ENCODE data around the gene GABRD. TPM values are rescaled to one million over a fixed set of nuclear protein-coding genes. Genes with fewer than 3 reads are reported as not detected.

The GABRD gene
- total RNA-seq, 3 donors from 2014 or later (not counting 1 experiment from before 2014, with no cell fraction given), result 0.19 to 0.33 TPM; not detected in 1

DNA sequence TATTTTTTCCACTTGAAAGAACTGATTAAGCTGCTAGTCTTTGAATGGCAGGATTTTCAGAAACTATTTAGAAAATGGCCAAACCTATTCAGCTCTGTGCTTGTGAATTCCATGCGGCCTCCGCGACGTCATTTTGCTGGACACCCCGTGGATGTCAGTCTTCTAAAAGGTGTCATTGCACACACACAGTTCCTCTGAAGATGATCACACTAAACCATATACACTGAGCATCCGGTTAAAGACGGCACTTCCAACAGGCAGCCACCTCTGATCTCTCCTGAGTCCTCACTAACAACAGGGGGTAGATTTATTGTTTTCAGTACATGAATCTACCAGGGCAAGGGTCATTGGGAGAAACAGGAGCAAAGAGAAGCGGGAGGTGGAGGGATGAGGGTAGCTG is 24.6 kb upstream of the GABRD start:
- H3K9me3 Mint-ChIP-seq, result no peaks in the 10 kb centered on the region
- no peaks in the 10 kb centered on the region for H3K36me3 ChIP-seq (ENCODE audit: control insufficient read depth, insufficient read depth, low read length)
- intact Hi-C loops (cut with micrococcal nuclease), result no loop called here
- no peaks in the 10 kb centered on the region for H3K4me1 ChIP-seq (ENCODE audit: control insufficient read depth, insufficient read depth, low read length)
- peaks cover 8 to 9% of the 10 kb centered on the region in 2 donors for H3K27me3 Mint-ChIP-seq (ENCODE audit: low read depth in 2 of 2)
- H3K4me3 ChIP-seq (ENCODE audit: low read length), result no peak overlapping the region
- no peaks in the 10 kb centered on the region for H3K27me3 ChIP-seq (ENCODE audit: control insufficient read depth, insufficient read depth, low read length)
- H3K4me3 Mint-ChIP-seq, result no peak overlapping the region
- H3K27ac Mint-ChIP-seq, result no peak overlapping the region
- ATAC-seq (no peak), DNase-seq (no peak)
- TF ChIP-seq, protein P1, sequence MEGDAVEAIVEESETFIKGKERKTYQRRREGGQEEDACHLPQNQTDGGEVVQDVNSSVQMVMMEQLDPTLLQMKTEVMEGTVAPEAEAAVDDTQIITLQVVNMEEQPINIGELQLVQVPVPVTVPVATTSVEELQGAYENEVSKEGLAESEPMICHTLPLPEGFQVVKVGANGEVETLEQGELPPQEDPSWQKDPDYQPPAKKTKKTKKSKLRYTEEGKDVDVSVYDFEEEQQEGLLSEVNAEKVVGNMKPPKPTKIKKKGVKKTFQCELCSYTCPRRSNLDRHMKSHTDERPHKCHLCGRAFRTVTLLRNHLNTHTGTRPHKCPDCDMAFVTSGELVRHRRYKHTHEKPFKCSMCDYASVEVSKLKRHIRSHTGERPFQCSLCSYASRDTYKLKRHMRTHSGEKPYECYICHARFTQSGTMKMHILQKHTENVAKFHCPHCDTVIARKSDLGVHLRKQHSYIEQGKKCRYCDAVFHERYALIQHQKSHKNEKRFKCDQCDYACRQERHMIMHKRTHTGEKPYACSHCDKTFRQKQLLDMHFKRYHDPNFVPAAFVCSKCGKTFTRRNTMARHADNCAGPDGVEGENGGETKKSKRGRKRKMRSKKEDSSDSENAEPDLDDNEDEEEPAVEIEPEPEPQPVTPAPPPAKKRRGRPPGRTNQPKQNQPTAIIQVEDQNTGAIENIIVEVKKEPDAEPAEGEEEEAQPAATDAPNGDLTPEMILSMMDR (IDR thresholded peaks at IDR 0.05), result no peak
- no peaks in the 10 kb centered on the region for H3K4me1 Mint-ChIP-seq
- no peak overlapping the region for H3K27ac ChIP-seq (ENCODE audit: low read length)
- 87% methylated on average over 8 of the region's 8 CpGs for WGBS (ENCODE audit: insufficient coverage)
- no peaks in the 10 kb centered on the region for H3K36me3 Mint-ChIP-seq
- no peaks in the 10 kb centered on the region for H3K9me3 ChIP-seq (ENCODE audit: control insufficient read depth, insufficient read depth, low read length)

DNA sequence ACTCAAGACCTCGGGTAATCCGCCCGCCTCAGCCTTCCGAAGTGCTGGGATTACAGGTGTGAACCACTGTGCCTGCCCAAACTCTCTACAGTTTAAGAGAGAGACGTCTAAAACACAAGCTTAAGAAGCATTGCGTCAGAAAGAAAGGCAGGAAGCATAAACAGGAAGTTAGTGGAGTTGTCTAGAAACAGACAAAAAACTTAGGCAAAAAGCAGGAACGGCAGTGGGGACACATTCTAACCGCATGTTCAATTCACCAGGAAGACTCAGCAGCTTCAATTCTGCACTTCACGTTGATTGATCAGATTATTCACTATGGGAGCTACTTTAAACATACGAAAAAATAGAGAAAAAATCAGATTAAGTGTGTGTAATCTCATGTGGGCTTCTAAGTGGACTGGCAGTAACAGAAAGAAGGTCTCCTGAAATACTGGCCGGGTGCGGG is 22.9 kb upstream of the GABRD start:
- Mint-ChIP-seq H3K4me1 (no peaks in the 10 kb centered on the region), H3K36me3 (no peaks in the 10 kb centered on the region), H3K27ac (no peak overlapping the region), H3K4me3 (no peak overlapping the region), H3K9me3 (no peaks in the 10 kb centered on the region), H3K27me3 (ENCODE audit: low read depth in 2 of 2) (peaks cover 17 to 21% of the 10 kb centered on the region in 2 donors)
- DNase-seq (no peak), ATAC-seq (no peak)
- Histone ChIP-seq H3K27me3 (ENCODE audit: control insufficient read depth, insufficient read depth, low read length) (no peaks in the 10 kb centered on the region), H3K4me3 (ENCODE audit: low read length) (no peak overlapping the region), H3K36me3 (ENCODE audit: control insufficient read depth, insufficient read depth, low read length) (no peaks in the 10 kb centered on the region), H3K27ac (ENCODE audit: low read length) (no peak overlapping the region), H3K4me1 (ENCODE audit: control insufficient read depth, insufficient read depth, low read length) (no peaks in the 10 kb centered on the region), H3K9me3 (ENCODE audit: control insufficient read depth, insufficient read depth, low read length) (no peaks in the 10 kb centered on the region)
- 45% methylated on average over 12 of the region's 12 CpGs for WGBS (ENCODE audit: insufficient coverage)
- intact Hi-C loops (cut with micrococcal nuclease), result no loop called here
- TF ChIP-seq, protein P1 (IDR thresholded peaks at IDR 0.05), result no peak

DNA sequence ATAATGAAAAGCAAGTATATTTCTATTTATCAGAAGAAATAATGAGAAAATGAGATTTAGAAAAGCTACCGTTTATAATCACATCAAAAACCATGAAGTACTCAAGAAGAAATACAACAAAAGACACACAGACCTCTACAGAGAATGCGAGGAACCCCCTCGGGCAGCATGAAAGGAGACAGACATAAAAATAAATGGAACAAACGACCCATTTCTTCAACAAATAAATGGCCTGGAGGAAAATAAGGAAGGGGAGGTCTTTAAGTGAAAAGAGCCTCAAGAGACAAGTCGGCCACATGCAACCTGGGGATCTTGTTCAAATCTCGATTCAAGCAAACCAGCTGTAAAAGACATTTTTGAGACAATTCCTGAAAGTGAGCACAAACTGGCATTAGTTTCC is 21.6 kb upstream of the GABRD start:
- no peak overlapping the region for H3K27ac Mint-ChIP-seq
- H3K36me3 Mint-ChIP-seq, result no peaks in the 10 kb centered on the region
- intact Hi-C loops (cut with micrococcal nuclease), result no loop called here
- no peak overlapping the region for H3K4me3 Mint-ChIP-seq
- Histone ChIP-seq H3K9me3 (ENCODE audit: control insufficient read depth, insufficient read depth, low read length) (no peaks in the 10 kb centered on the region), H3K36me3 (ENCODE audit: control insufficient read depth, insufficient read depth, low read length) (no peaks in the 10 kb centered on the region), H3K27ac (ENCODE audit: low read length) (no peak overlapping the region), H3K4me3 (ENCODE audit: low read length) (no peak overlapping the region), H3K27me3 (ENCODE audit: control insufficient read depth, insufficient read depth, low read length) (no peaks in the 10 kb centered on the region), H3K4me1 (ENCODE audit: control insufficient read depth, insufficient read depth, low read length) (no peaks in the 10 kb centered on the region)
- peaks cover 21 to 23% of the 10 kb centered on the region in 2 donors for H3K27me3 Mint-ChIP-seq (ENCODE audit: low read depth in 2 of 2)
- H3K9me3 Mint-ChIP-seq, result no peaks in the 10 kb centered on the region
- no peaks in the 10 kb centered on the region for H3K4me1 Mint-ChIP-seq
- ATAC-seq (no peak), DNase-seq (no peak)
- 85% methylated on average over 3 of the region's 6 CpGs for WGBS (ENCODE audit: insufficient coverage)
- TF ChIP-seq, protein P1 (IDR thresholded peaks at IDR 0.05), result no peak

DNA sequence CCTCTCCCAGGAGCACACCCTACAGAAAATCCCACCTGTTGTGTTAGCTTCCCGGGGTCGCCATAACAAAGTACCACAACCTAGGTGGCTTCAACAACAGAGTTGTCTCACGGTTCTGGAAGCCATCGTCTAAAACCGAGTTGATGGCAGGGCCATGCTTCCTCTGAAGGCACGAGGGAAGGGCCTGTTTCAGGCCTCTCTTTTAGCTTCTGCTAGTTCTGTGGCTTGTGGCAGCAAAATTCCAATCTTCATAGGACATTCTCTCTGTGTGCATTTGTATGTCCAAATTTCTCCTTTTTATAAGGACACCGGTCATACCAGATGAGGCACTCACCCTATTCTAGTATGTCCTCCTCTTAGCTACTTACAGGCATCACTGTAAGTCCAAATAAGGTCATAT is 18.7 kb upstream of the GABRD start:
- Histone ChIP-seq H3K27me3 (ENCODE audit: control insufficient read depth, insufficient read depth, low read length) (peaks cover 2% of the 10 kb centered on the region), H3K36me3 (ENCODE audit: control insufficient read depth, insufficient read depth, low read length) (no peaks in the 10 kb centered on the region), H3K4me3 (ENCODE audit: low read length) (no peak overlapping the region), H3K9me3 (ENCODE audit: control insufficient read depth, insufficient read depth, low read length) (no peaks in the 10 kb centered on the region), H3K27ac (ENCODE audit: low read length) (no peak overlapping the region), H3K4me1 (ENCODE audit: control insufficient read depth, insufficient read depth, low read length) (no peaks in the 10 kb centered on the region)
- no peak overlapping the region for H3K27ac Mint-ChIP-seq
- ATAC-seq (no peak), DNase-seq (no peak)
- 80% methylated on average over 7 of the region's 7 CpGs for WGBS (ENCODE audit: insufficient coverage)
- H3K4me1 Mint-ChIP-seq, result no peaks in the 10 kb centered on the region
- intact Hi-C loops (cut with micrococcal nuclease), result no loop called here
- H3K4me3 Mint-ChIP-seq, result no peak overlapping the region
- peaks cover 13 to 39% of the 10 kb centered on the region in 2 donors for H3K27me3 Mint-ChIP-seq (ENCODE audit: low read depth in 2 of 2)
- TF ChIP-seq, protein P1 (IDR thresholded peaks at IDR 0.05), result no peak
- H3K36me3 Mint-ChIP-seq, result no peaks in the 10 kb centered on the region
- no peaks in the 10 kb centered on the region for H3K9me3 Mint-ChIP-seq

All from natural killer cell (primary cell).